NB4 (cell line): ENCODE measurements around the gene POLR3E.
"Not testable (repeated sequence)": the region's sequence is repeated elsewhere in the genome, so short reads cannot be mapped to it uniquely, and the experiment has no call there.

Experiments used
- CTCF ChIP-seq: IDR thresholded peaks from one replicate; pipeline ENCODE4 v1.5.1; 2012; ENCODE audit warnings: low read depth, low read length
- POLR2A ChIP-seq: IDR thresholded peaks from 2 replicates; pipeline ENCODE4 v1.6.1; 2011; ENCODE audit warnings: mild to moderate bottlenecking; ENCODE audit not compliant: insufficient read length; ENCODE audit errors: extremely low read depth

- not testable (repeated sequence) for TF ChIP-seq POLR2A, CTCF
Observed at GRCh38 chr16:22301423-22301822, 4.2 kb downstream of the POLR3E start.
